Measurements from ENCODE around the gene CAMK1G. TPM values are rescaled to one million over a fixed set of nuclear protein-coding genes. Genes with fewer than 3 reads are reported as not detected.

CAMK1G gene
- total RNA-seq, 2 donors from 2014 or later, result 0.55 to 2.1 TPM

DNA sequence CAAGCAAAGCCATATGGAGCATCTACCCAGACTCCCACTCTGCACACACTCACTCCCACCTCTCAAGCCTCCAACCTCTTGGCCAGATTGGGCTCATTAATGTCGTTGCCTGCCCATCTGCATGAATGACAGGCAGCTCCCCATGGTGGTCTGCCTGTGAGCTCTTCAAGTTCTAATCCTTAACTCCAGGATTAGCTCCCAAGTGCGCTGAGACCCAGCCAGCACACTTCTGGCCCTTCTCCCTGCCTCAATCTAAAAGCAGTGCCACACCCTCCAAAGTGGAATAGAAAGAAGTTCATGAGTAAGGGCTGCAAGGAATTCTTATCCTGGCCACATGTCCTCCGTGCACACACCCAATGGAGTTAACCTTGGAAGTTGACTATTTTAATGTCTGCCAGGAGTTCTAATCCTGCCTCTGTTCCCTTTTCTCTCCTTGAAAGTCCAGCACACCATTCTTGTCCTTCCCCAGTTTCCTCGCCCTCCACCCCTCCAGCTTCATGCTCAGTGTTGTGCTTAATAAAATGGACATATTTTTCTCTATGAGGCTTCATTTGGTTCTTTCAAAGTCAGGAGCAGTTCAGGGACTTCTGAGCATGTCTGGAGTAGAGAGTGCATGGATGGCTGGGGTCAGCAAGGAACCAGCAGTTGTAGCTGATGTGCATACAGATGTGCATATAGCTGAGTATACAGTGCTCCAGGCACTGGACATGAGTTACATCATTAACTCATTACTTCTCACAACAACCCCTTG lies 30.1 kb downstream of the CAMK1G start:
- H3K27ac ChIP-seq (ENCODE audit: low read depth, low read length), result no peak overlapping the region
- H3K36me3 ChIP-seq (ENCODE audit: control insufficient read depth, insufficient read depth, low read length), result no peaks in the 10 kb centered on the region
- no peaks in the 10 kb centered on the region for H3K9me3 Mint-ChIP-seq

DNA sequence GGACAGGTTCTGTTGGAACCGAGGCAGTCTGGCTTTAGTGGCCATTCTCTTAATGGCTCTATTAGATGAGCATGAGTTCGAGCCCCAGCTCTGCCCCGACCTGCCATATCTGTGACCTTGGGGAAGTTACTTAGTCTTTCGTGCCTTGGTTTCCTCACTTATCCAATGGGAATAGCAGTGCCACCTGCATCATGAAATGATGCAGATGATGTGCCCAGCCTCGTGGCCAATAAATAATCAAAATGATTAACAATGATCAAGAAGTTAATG lies 30.6 kb downstream of the CAMK1G start:
- Histone ChIP-seq H3K27me3 (ENCODE audit: control insufficient read depth, insufficient read depth, low read length, poor library complexity, severe bottlenecking) (peaks cover 40% of the 10 kb centered on the region), H3K9me3 (ENCODE audit: control insufficient read depth, low read length) (no peaks in the 10 kb centered on the region), H3K9ac (ENCODE audit: extremely low read depth, low read length, poor library complexity, severe bottlenecking) (no peak overlapping the region), H3K27ac (ENCODE audit: low read depth, low read length) (no peak overlapping the region), H3K4me1 (ENCODE audit: control insufficient read depth, insufficient read depth, low read length) (no peaks in the 10 kb centered on the region), H3K4me3 (ENCODE audit: low read length) (no peak overlapping the region), H3K36me3 (ENCODE audit: control insufficient read depth, insufficient read depth, low read length) (no peaks in the 10 kb centered on the region)
- TF ChIP-seq, protein P1, sequence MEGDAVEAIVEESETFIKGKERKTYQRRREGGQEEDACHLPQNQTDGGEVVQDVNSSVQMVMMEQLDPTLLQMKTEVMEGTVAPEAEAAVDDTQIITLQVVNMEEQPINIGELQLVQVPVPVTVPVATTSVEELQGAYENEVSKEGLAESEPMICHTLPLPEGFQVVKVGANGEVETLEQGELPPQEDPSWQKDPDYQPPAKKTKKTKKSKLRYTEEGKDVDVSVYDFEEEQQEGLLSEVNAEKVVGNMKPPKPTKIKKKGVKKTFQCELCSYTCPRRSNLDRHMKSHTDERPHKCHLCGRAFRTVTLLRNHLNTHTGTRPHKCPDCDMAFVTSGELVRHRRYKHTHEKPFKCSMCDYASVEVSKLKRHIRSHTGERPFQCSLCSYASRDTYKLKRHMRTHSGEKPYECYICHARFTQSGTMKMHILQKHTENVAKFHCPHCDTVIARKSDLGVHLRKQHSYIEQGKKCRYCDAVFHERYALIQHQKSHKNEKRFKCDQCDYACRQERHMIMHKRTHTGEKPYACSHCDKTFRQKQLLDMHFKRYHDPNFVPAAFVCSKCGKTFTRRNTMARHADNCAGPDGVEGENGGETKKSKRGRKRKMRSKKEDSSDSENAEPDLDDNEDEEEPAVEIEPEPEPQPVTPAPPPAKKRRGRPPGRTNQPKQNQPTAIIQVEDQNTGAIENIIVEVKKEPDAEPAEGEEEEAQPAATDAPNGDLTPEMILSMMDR (conservative IDR thresholded peaks at IDR 0.05), result no peak
- Mint-ChIP-seq H3K4me3 (no peak overlapping the region), H3K9me3 (no peaks in the 10 kb centered on the region), H3K27ac (no peak overlapping the region), H3K27me3 (ENCODE audit: insufficient read depth) (peaks cover 29% of the 10 kb centered on the region), H3K36me3 (ENCODE audit: low read depth) (no peaks in the 10 kb centered on the region), H3K4me1 (peaks cover 2% of the 10 kb centered on the region)
- 89 to 91% methylated on average over 4 to 5 of the region's 5 CpGs for WGBS, 2 experiments (ENCODE audit: insufficient coverage in 1 of 2, insufficient read length in 1 of 2)
- no peak for DNase-seq

More for the DNA sequence above, 30.1 kb downstream of the CAMK1G start:
- WGBS, 2 experiments (ENCODE audit: insufficient coverage in 1 of 2, insufficient read length in 1 of 2), result 83 to 87% methylated on average over 2 to 4 of the region's 4 CpGs
- no peak overlapping the region for H3K4me3 ChIP-seq (ENCODE audit: low read length)
- H3K4me1 Mint-ChIP-seq, result peaks cover 2% of the 10 kb centered on the region
- peaks cover 45% of the 10 kb centered on the region for H3K27me3 ChIP-seq (ENCODE audit: control insufficient read depth, insufficient read depth, low read length, poor library complexity, severe bottlenecking)
- no peak overlapping the region for H3K27ac Mint-ChIP-seq
- no peaks in the 10 kb centered on the region for H3K9me3 ChIP-seq (ENCODE audit: control insufficient read depth, low read length)
- TF ChIP-seq, protein P1 (conservative IDR thresholded peaks at IDR 0.05), result no peak
- H3K9ac ChIP-seq (ENCODE audit: extremely low read depth, low read length, poor library complexity, severe bottlenecking), result no peak overlapping the region
- peaks cover 29% of the 10 kb centered on the region for H3K27me3 Mint-ChIP-seq (ENCODE audit: insufficient read depth)
- no peak overlapping the region for H3K4me3 Mint-ChIP-seq
- no peaks in the 10 kb centered on the region for H3K4me1 ChIP-seq (ENCODE audit: control insufficient read depth, insufficient read depth, low read length)
- no peak for DNase-seq
- H3K36me3 Mint-ChIP-seq (ENCODE audit: low read depth), result no peaks in the 10 kb centered on the region

- TF ChIP-seq, protein P1 (conservative IDR thresholded peaks at IDR 0.05), result no peak
- DNase-seq, result no peak
- Mint-ChIP-seq H3K27ac (no peak overlapping the region), H3K4me1 (peaks cover 2% of the 10 kb centered on the region), H3K27me3 (ENCODE audit: insufficient read depth) (peaks cover 29% of the 10 kb centered on the region), H3K36me3 (ENCODE audit: low read depth) (no peaks in the 10 kb centered on the region), H3K9me3 (no peaks in the 10 kb centered on the region), H3K4me3 (no peak overlapping the region)
- no peak overlapping the region for H3K4me3 ChIP-seq (ENCODE audit: low read length)
- 89 to 94% methylated on average over 3 to 5 of the region's 5 CpGs for whole genome bisulfite sequencing, 2 experiments (ENCODE audit: insufficient coverage in 1 of 2, insufficient read length in 1 of 2)
- no peak overlapping the region for H3K9ac ChIP-seq (ENCODE audit: extremely low read depth, low read length, poor library complexity, severe bottlenecking)
- no peaks in the 10 kb centered on the region for H3K4me1 ChIP-seq (ENCODE audit: control insufficient read depth, insufficient read depth, low read length)
- H3K27me3 ChIP-seq (ENCODE audit: control insufficient read depth, insufficient read depth, low read length, poor library complexity, severe bottlenecking), result peaks cover 38% of the 10 kb centered on the region
- H3K9me3 ChIP-seq (ENCODE audit: control insufficient read depth, low read length), result no peaks in the 10 kb centered on the region
- no peaks in the 10 kb centered on the region for H3K36me3 ChIP-seq (ENCODE audit: control insufficient read depth, insufficient read depth, low read length)
- H3K27ac ChIP-seq (ENCODE audit: low read depth, low read length), result no peak overlapping the region
These were observed 31.4 kb downstream of the CAMK1G start for GRCh38 chr1:209614906-209615305.
